ENCODE data around the gene MALAT1. TPM values are rescaled to one million over a fixed set of nuclear protein-coding genes. Genes with fewer than 3 reads are reported as not detected.

Gene MALAT1
- polyA plus RNA-seq, 1 experiment = 924 TPM

DNA sequence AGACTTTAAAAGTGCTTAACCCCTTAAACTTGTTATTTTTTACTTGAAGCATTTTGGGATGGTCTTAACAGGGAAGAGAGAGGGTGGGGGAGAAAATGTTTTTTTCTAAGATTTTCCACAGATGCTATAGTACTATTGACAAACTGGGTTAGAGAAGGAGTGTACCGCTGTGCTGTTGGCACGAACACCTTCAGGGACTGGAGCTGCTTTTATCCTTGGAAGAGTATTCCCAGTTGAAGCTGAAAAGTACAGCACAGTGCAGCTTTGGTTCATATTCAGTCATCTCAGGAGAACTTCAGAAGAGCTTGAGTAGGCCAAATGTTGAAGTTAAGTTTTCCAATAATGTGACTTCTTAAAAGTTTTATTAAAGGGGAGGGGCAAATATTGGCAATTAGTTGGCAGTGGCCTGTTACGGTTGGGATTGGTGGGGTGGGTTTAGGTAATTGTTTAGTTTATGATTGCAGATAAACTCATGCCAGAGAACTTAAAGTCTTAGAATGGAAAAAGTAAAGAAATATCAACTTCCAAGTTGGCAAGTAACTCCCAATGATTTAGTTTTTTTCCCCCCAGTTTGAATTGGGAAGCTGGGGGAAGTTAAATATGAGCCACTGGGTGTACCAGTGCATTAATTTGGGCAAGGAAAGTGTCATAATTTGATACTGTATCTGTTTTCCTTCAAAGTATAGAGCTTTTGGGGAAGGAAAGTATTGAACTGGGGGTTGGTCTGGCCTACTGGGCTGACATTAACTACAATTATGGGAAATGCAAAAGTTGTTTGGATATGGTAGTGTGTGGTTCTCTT lies 2.8 kb downstream of the MALAT1 start:
- Histone ChIP-seq H3K36me3 (ENCODE audit: control insufficient read depth, insufficient read depth, low read length) (peaks cover 19% of the 10 kb centered on the region), H3K27me3 (ENCODE audit: control insufficient read depth, insufficient read depth, low read length) (no peaks in the 10 kb centered on the region), H3K4me3 (ENCODE audit: low read depth, low read length) (peak overlapping the region; percentile 76)
- CTCF ChIA-PET = interaction anchor here (0.6 to 1.2 kb wide), 4 partner anchors 55 to 766 kb away, joined by 3 to 5 read pairs (median 4); partner anchors contain the start of gene SLC25A45
- no peak for DNase-seq (ENCODE audit: low read depth)
- TF ChIP-seq CTCF (IDR thresholded peaks at IDR 0.05; ENCODE audit: insufficient read depth, low read depth, low read length) = no peak
- POLR2A ChIA-PET = interaction anchor here (0.6 to 8.3 kb wide), 11 partner anchors 9 to 491 kb away, joined by 3 to 204 read pairs (median 7); partner anchors contain the start of gene NEAT1

- POLR2A ChIA-PET = interaction anchor here (0.6 to 8.3 kb wide), 14 partner anchors 10 to 492 kb away, joined by 3 to 204 read pairs (median 7); partner anchors contain the start of gene NEAT1
- peak overlapping the region; percentile 76 for H3K4me3 ChIP-seq (ENCODE audit: low read depth, low read length)
- CTCF ChIA-PET = interaction anchor here (0.6 to 1.2 kb wide), 5 partner anchors 30 to 765 kb away, joined by 3 to 5 read pairs (median 3); partner anchors contain the start of gene SLC25A45
- H3K36me3 ChIP-seq (ENCODE audit: control insufficient read depth, insufficient read depth, low read length) = peaks cover 19% of the 10 kb centered on the region
- no peak for DNase-seq (ENCODE audit: low read depth)
- no peaks in the 10 kb centered on the region for H3K27me3 ChIP-seq (ENCODE audit: control insufficient read depth, insufficient read depth, low read length)
- no peak for TF ChIP-seq CTCF (IDR thresholded peaks at IDR 0.05; ENCODE audit: insufficient read depth, low read depth, low read length)
Observed at GRCh38 chr11:65502274-65502554, 3.4 kb downstream of the MALAT1 start.

GRCh38 chr11:65502555-65503367 lies 3.9 kb downstream of the MALAT1 start:
- ChIA-PET CTCF (interaction anchor here (0.6 to 1.5 kb wide), 6 partner anchors 24 to 765 kb away, joined by 3 to 5 read pairs (median 4); partner anchors contain the start of gene SLC25A45), POLR2A (interaction anchor here (0.6 to 8.3 kb wide), 15 partner anchors 10 to 492 kb away, joined by 3 to 204 read pairs (median 7); partner anchors contain the start of gene NEAT1)
- no peak for TF ChIP-seq CTCF (IDR thresholded peaks at IDR 0.05; ENCODE audit: insufficient read depth, low read depth, low read length)
- no peaks in the 10 kb centered on the region for H3K27me3 ChIP-seq (ENCODE audit: control insufficient read depth, insufficient read depth, low read length)
- DNase-seq (ENCODE audit: low read depth) = no peak
- H3K36me3 ChIP-seq (ENCODE audit: control insufficient read depth, insufficient read depth, low read length) = peaks cover 19% of the 10 kb centered on the region
- H3K4me3 ChIP-seq (ENCODE audit: low read depth, low read length) = peak overlapping the region; percentile 76

DNA sequence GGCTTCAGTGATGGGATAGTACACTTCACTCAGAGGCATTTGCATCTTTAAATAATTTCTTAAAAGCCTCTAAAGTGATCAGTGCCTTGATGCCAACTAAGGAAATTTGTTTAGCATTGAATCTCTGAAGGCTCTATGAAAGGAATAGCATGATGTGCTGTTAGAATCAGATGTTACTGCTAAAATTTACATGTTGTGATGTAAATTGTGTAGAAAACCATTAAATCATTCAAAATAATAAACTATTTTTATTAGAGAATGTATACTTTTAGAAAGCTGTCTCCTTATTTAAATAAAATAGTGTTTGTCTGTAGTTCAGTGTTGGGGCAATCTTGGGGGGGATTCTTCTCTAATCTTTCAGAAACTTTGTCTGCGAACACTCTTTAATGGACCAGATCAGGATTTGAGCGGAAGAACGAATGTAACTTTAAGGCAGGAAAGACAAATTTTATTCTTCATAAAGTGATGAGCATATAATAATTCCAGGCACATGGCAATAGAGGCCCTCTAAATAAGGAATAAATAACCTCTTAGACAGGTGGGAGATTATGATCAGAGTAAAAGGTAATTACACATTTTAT lies 4.6 kb downstream of the MALAT1 start:
- POLR2A ChIA-PET = interaction anchor here (0.6 to 7.8 kb wide), 7 partner anchors 11 to 89 kb away, joined by 3 to 80 read pairs (median 12); no protein-coding TSS in a partner anchor
- CTCF ChIA-PET = interaction anchor here (1.0 to 1.5 kb wide), 3 partner anchors 25 to 88 kb away, joined by 3 to 5 read pairs (median 3); no protein-coding TSS in a partner anchor
- H3K36me3 ChIP-seq (ENCODE audit: control insufficient read depth, insufficient read depth, low read length) = peaks cover 19% of the 10 kb centered on the region

More for the DNA sequence above, 4.6 kb downstream of the MALAT1 start:
- TF ChIP-seq CTCF (IDR thresholded peaks at IDR 0.05; ENCODE audit: insufficient read depth, low read depth, low read length) = no peak
- Histone ChIP-seq H3K27me3 (ENCODE audit: control insufficient read depth, insufficient read depth, low read length) (no peaks in the 10 kb centered on the region), H3K4me3 (ENCODE audit: low read depth, low read length) (peak overlapping the region; percentile 76)
- DNase-seq (ENCODE audit: low read depth) = no peak
